Right atrium auricular region (tissue), 2 donors: ENCODE data around the gene RNF149. TPM values are rescaled to one million over a fixed set of nuclear protein-coding genes. Genes with fewer than 3 reads are reported as not detected.

Source experiments
- DNase-seq: peaks from one replicate; pipeline ENCODE4 v3.0.0-alpha.2; 2019; ENCODE audit warnings: low spot score
- H3K27ac ChIP-seq, 2 donors: fragments of 200-600 bp; sonication (generic); 1 replicate in 1 of 2; 2 replicates in 1 of 2; pipeline ENCODE4 v1.5.1; 2016 to 2019
- H3K27me3 ChIP-seq, 2 donors: fragments of 200-600 bp; sonication (generic); one replicate each; pipeline versions ENCODE4 v1.5.1 to v1.6.0; 2017 to 2019
- H3K36me3 ChIP-seq: fragments of 200-600 bp; sonication (generic); one replicate; pipeline ENCODE4 v1.5.1; 2016
- H3K4me1 ChIP-seq, 2 donors: fragments of 200-600 bp; sonication (generic); one replicate each; pipeline versions ENCODE4 v1.5.1 to v1.6.0; 2017 to 2019
- H3K4me3 ChIP-seq, 2 donors: fragments of 200-600 bp; sonication (generic); 1 replicate in 1 of 2; 2 replicates in 1 of 2; pipeline ENCODE4 v1.5.1; 2017 to 2019; ENCODE audit warnings: mild to moderate bottlenecking in 1 of 2, moderate library complexity in 1 of 2
- H3K9me3 ChIP-seq, 2 donors: fragments of 200-600 bp; sonication (generic); one replicate each; pipeline ENCODE4 v1.5.1; 2019
- CTCF ChIP-seq, 2 donors: fragments of 200-600 bp; sonication (generic); IDR thresholded peaks; one replicate each; pipeline ENCODE4 v1.5.1; 2019; ENCODE audit warnings: antibody characterized with exemption in 2 of 2
- total RNA-seq, 2 donors: library from RNA; depleted of rRNA; stranded (reverse); fragments of >200 nt; gene quantifications; one replicate each; pipeline ENCODE4 v1.1.0, GENCODE V29; 2016

RNF149 gene
- total RNA-seq, result 10 to 100 TPM; 21.0 to 30.8 TPM

- peak; percentile 94 for DNase-seq
- Histone ChIP-seq H3K27ac (peak within 1 kb of the TSS; percentile 93 to 95), H3K9me3 (no peaks in the 10 kb centered on the region), H3K36me3 (no peaks in the 10 kb centered on the region), H3K4me3 (peak within 1 kb of the TSS; percentile 97 to 99), H3K27me3 (no peaks in the 10 kb centered on the region), H3K4me1 (peaks cover 0 to 36% of the 10 kb centered on the region in 2 donors)
- peak in 1 of 2 donors; percentile 22 for TF ChIP-seq CTCF (IDR thresholded peaks at IDR 0.05)
These were observed at the start of gene RNF149 for GRCh38 chr2:101308432-101309210. TSS of gene RNF149 (minus strand) at chr2:101308701. CDS start at chr2:101308588, 113 bp downstream.

- no peak overlapping the region for H3K27ac ChIP-seq
- DNase-seq, result no peak
- H3K9me3 ChIP-seq, result no peaks in the 10 kb centered on the region
- no peaks in the 10 kb centered on the region for H3K27me3 ChIP-seq
- no peaks in the 10 kb centered on the region for H3K4me1 ChIP-seq
- no peaks in the 10 kb centered on the region for H3K36me3 ChIP-seq
- TF ChIP-seq CTCF (IDR thresholded peaks at IDR 0.05), result no peak
- no peak overlapping the region for H3K4me3 ChIP-seq
These were observed 48.9 kb upstream of the RNF149 start for GRCh38 chr2:101357376-101357775.

DNA sequence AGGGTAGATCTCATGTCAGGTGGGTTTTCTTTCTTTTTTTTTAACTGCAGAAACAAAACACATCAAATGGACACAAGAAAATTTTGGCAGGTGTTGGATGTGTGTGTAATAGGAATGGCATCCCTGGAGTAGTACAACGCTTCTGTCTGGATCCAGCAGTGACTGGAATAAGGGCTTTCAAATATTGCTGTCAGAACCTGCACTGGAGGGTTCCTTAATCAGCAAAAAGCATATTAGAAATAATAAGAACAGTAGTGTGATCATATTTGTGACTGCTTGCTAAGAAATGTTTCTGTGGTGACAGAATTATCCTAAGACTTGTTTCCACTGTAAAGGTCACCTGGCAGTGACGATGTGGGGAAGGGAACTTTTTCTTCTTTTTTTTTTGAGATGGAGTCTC is 48.0 kb upstream of the RNF149 start:
- Histone ChIP-seq H3K27ac (no peak overlapping the region), H3K4me3 (no peak overlapping the region), H3K9me3 (no peaks in the 10 kb centered on the region), H3K4me1 (no peaks in the 10 kb centered on the region), H3K36me3 (no peaks in the 10 kb centered on the region), H3K27me3 (no peaks in the 10 kb centered on the region)
- no peak for DNase-seq
- TF ChIP-seq CTCF (IDR thresholded peaks at IDR 0.05), result no peak

- no peak overlapping the region for H3K4me3 ChIP-seq
- no peaks in the 10 kb centered on the region for H3K9me3 ChIP-seq
- no peak for TF ChIP-seq CTCF (IDR thresholded peaks at IDR 0.05)
These were observed 47.6 kb upstream of the RNF149 start for GRCh38 chr2:101356055-101356454.

DNA sequence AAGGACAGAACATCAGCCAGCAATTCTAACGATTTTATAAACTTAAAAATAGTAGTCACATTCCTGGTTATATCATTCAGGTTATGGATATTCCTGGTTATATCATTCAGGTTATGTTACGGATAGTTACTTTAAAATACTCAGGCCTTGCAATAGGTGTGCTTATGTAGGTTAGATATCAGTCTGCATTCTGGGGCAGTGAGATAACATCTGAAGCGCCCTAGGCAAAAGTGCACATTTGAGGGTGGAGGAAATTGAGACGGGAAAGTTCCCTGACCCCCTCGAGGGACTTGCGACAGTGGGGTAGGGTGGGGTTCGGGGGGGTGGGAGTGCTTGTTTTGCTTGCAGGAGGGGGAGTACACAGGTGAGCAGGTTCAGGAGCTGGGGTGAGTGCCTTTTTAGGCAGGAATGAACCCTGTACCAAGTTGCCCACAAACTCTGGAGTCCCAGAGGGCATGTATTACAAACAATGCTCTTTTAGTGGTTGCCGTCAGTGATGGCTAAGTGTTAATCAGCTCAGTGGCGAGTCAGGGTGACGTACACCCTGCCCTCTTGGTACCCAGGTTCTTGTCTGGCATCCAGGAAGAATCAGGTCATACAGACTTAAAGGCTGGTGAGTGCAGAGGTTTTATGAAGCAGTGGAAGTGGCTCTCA is 47.0 kb upstream of the RNF149 start:
- Histone ChIP-seq H3K27me3 (no peaks in the 10 kb centered on the region), H3K4me1 (no peaks in the 10 kb centered on the region), H3K9me3 (no peaks in the 10 kb centered on the region), H3K36me3 (no peaks in the 10 kb centered on the region), H3K27ac (no peak overlapping the region), H3K4me3 (no peak overlapping the region)
- no peak for TF ChIP-seq CTCF (IDR thresholded peaks at IDR 0.05)
- no peak for DNase-seq

More at GRCh38 chr2:101356055-101356454, 47.6 kb upstream of the RNF149 start:
- Histone ChIP-seq H3K36me3 (no peaks in the 10 kb centered on the region), H3K27ac (no peak overlapping the region), H3K27me3 (no peaks in the 10 kb centered on the region), H3K4me1 (no peaks in the 10 kb centered on the region)
- no peak for DNase-seq
